Measurements from ENCODE around the gene SESN2. TPM values are rescaled to one million over a fixed set of nuclear protein-coding genes. Genes with fewer than 3 reads are reported as not detected.

The SESN2 gene
- total RNA-seq, 1 experiment from 2014 or later: 6.9 TPM

DNA sequence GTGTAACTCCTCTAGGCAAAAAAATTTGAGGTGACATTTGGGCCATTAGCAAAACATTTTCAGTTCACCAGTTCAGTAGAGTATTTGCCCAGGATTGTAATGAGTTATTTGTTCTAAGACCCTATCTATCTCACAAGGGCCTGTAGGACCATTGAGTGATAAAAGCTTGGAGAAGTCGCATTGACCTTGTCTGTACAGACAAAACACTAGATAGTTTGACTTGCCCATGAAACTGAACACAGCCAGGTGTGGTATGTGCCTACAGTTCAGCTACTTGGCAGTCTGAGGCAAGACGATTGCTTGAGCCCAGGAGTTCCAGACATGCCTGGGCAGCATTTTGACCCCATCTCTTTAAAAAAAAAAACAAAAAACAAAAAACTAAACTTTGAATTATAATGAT is 20.3 kb upstream of the SESN2 start:
- TF ChIP-seq, protein P1, sequence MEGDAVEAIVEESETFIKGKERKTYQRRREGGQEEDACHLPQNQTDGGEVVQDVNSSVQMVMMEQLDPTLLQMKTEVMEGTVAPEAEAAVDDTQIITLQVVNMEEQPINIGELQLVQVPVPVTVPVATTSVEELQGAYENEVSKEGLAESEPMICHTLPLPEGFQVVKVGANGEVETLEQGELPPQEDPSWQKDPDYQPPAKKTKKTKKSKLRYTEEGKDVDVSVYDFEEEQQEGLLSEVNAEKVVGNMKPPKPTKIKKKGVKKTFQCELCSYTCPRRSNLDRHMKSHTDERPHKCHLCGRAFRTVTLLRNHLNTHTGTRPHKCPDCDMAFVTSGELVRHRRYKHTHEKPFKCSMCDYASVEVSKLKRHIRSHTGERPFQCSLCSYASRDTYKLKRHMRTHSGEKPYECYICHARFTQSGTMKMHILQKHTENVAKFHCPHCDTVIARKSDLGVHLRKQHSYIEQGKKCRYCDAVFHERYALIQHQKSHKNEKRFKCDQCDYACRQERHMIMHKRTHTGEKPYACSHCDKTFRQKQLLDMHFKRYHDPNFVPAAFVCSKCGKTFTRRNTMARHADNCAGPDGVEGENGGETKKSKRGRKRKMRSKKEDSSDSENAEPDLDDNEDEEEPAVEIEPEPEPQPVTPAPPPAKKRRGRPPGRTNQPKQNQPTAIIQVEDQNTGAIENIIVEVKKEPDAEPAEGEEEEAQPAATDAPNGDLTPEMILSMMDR (conservative IDR thresholded peaks at IDR 0.05; ENCODE audit: low read depth, low read length): no peak
- TF ChIP-seq EZH2phosphoT487 (IDR thresholded peaks at IDR 0.05; ENCODE audit: borderline replicate concordance, low read length) (no peak), EZH2 (IDR thresholded peaks at IDR 0.05; ENCODE audit: low read length, unreplicated experiment) (no peak)
- ChIA-PET CTCF (interaction anchor here (0.6 kb wide), 1 partner anchor 102 kb away, joined by 3 read pairs; no protein-coding TSS in a partner anchor), POLR2A (ENCODE audit: unreplicated experiment) (interaction anchor here (0.6 to 0.7 kb wide), 2 partner anchors 150 to 360 kb away, joined by 5 to 30 read pairs; partner anchors contain the start of gene EYA3)
- Histone ChIP-seq H3K4me2 (ENCODE audit: low read length) (peak overlapping the region; percentile 30; the same call in 1 of the 2 replicates), H3K9me3 (ENCODE audit: low read length) (no peaks in the 10 kb centered on the region), H3K79me2 (ENCODE audit: low read length) (peaks cover 29% of the 10 kb centered on the region), H3K27ac (ENCODE audit: low read length) (0 out of 2 replicates have a peak overlapping the region, but pooled peaks have one; percentile 31), H3F3A (ENCODE audit: low read length, unreplicated experiment) (peaks cover 8% of the 10 kb centered on the region), H3K9ac (ENCODE audit: low read length) (no peak overlapping the region), H3K27me3 (ENCODE audit: low read length) (no peaks in the 10 kb centered on the region), H3K4me1 (ENCODE audit: insufficient read depth, low read length) (peaks cover 29% of the 10 kb centered on the region), H3K9me2 (replicated peaks; ENCODE audit: low read length) (no peaks in the 10 kb centered on the region), H4K20me1 (ENCODE audit: low read length) (no peaks in the 10 kb centered on the region), H2AFZ (ENCODE audit: low read length) (no peak overlapping the region), H3K36me3 (ENCODE audit: low read depth, low read length) (0 out of 2 replicates have a peak, but pooled peaks cover 4% of the 10 kb centered on the region), H3K4me3 (ENCODE audit: low read length) (no peak overlapping the region)
- no peak for DNase-seq
- intact Hi-C loops (cut with micrococcal nuclease): no loop called here
- no TSS peak for BruUV-seq (replicated peaks)
- ATAC-seq: no peak

DNA sequence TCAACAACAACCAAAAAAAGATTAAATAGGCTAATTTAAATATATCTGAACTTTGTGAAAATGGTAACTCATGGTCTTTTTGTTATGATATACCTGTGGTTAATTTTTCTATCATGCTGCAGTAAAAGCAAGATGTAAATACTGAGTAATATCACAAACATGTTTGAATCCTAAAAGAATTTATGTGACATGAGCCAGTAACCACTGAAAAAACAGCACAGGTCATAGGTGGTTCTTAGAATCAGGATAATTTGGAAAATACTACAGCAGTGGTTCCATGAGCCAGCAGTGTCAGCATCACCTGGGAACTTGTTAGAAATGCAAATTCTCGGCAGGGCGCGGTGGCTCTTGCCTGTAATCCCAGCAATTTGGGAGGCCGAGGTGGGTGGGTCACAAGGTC is 19.3 kb upstream of the SESN2 start:
- peaks cover 29% of the 10 kb centered on the region for H3K79me2 ChIP-seq (ENCODE audit: low read length)
- no peaks in the 10 kb centered on the region for H4K20me1 ChIP-seq (ENCODE audit: low read length)
- 0 out of 2 replicates have a peak, but pooled peaks cover 4% of the 10 kb centered on the region for H3K36me3 ChIP-seq (ENCODE audit: low read depth, low read length)
- H3K9ac ChIP-seq (ENCODE audit: low read length): no peak overlapping the region
- no peaks in the 10 kb centered on the region for H3K9me3 ChIP-seq (ENCODE audit: low read length)
- TF ChIP-seq, protein P1 (conservative IDR thresholded peaks at IDR 0.05; ENCODE audit: low read depth, low read length): no peak
- TF ChIP-seq EZH2phosphoT487 (IDR thresholded peaks at IDR 0.05; ENCODE audit: borderline replicate concordance, low read length) (no peak), EZH2 (IDR thresholded peaks at IDR 0.05; ENCODE audit: low read length, unreplicated experiment) (no peak)
- H3K27ac ChIP-seq (ENCODE audit: low read length): peak overlapping the region; percentile 31
- BruUV-seq (replicated peaks): no TSS peak
- ChIA-PET CTCF (no interaction called here), POLR2A (ENCODE audit: unreplicated experiment) (interaction anchor here (0.7 kb wide), 1 partner anchor 173 kb away, joined by 3 read pairs; no protein-coding TSS in a partner anchor)
- H3K4me2 ChIP-seq (ENCODE audit: low read length): peak overlapping the region; percentile 30; the same call in 1 of the 2 replicates
- H3K4me1 ChIP-seq (ENCODE audit: insufficient read depth, low read length): peaks cover 29% of the 10 kb centered on the region
- H3K4me3 ChIP-seq (ENCODE audit: low read length): no peak overlapping the region
- no peaks in the 10 kb centered on the region for H3K27me3 ChIP-seq (ENCODE audit: low read length)
- ATAC-seq (peak; percentile 53), DNase-seq (peak; percentile 84)
- peaks cover 8% of the 10 kb centered on the region for H3F3A ChIP-seq (ENCODE audit: low read length, unreplicated experiment)
- intact Hi-C loops (cut with micrococcal nuclease): no loop called here
- no peaks in the 10 kb centered on the region for H3K9me2 ChIP-seq (replicated peaks; ENCODE audit: low read length)
- no peak overlapping the region for H2AFZ ChIP-seq (ENCODE audit: low read length)

DNA sequence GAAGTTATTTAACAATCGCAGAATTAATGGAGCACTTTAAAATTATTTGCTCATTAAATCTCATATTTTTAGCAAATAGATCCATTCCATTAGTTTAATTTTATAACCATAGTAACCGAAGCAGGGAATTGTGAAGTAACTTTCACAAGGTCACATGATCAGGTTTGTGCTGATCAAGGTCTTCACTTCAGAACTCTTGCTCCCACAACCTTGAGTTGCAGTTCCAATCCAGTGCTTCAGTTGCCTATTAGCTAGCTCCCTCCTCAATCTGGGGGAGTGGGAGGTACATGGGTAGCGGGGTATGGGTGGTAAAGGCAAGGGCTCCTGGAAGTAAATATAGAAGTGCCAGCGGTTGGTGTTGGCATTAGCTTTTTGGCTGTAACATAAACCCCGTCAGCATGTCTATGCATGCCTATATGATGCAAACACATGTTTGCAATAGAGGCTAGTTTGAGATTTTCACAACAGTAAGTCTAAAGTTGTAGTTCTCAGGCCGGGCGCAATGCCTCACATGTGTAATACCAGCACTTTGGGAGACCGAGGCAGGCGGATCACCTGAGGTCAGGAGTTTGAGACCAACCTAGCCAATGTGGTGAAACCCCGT is 17.6 kb upstream of the SESN2 start:
- H2AFZ ChIP-seq (ENCODE audit: low read length): no peak overlapping the region
- H3K4me2 ChIP-seq (ENCODE audit: low read length): no peak overlapping the region
- BruUV-seq (replicated peaks): no TSS peak
- H3K9me2 ChIP-seq (replicated peaks; ENCODE audit: low read length): no peaks in the 10 kb centered on the region
- no peak overlapping the region for H3K27ac ChIP-seq (ENCODE audit: low read length)
- ChIA-PET CTCF (no interaction called here), POLR2A (ENCODE audit: unreplicated experiment) (no interaction called here)
- H3K9ac ChIP-seq (ENCODE audit: low read length): no peak overlapping the region
- H3K79me2 ChIP-seq (ENCODE audit: low read length): peaks cover 21% of the 10 kb centered on the region
- intact Hi-C loops (cut with micrococcal nuclease): no loop called here
- peaks cover 28% of the 10 kb centered on the region for H3K4me1 ChIP-seq (ENCODE audit: insufficient read depth, low read length)
- H3K36me3 ChIP-seq (ENCODE audit: low read depth, low read length): 0 out of 2 replicates have a peak, but pooled peaks cover 4% of the 10 kb centered on the region
- DNase-seq (no peak), ATAC-seq (no peak)
- H4K20me1 ChIP-seq (ENCODE audit: low read length): no peaks in the 10 kb centered on the region
- peaks cover 8% of the 10 kb centered on the region for H3F3A ChIP-seq (ENCODE audit: low read length, unreplicated experiment)
- TF ChIP-seq EZH2phosphoT487 (IDR thresholded peaks at IDR 0.05; ENCODE audit: borderline replicate concordance, low read length) (no peak), EZH2 (IDR thresholded peaks at IDR 0.05; ENCODE audit: low read length, unreplicated experiment) (no peak)
- TF ChIP-seq, protein P1 (conservative IDR thresholded peaks at IDR 0.05; ENCODE audit: low read depth, low read length): no peak
- H3K27me3 ChIP-seq (ENCODE audit: low read length): no peaks in the 10 kb centered on the region
- H3K4me3 ChIP-seq (ENCODE audit: low read length): no peak overlapping the region
- no peaks in the 10 kb centered on the region for H3K9me3 ChIP-seq (ENCODE audit: low read length)
